Ishikawa (cell line): Measurements from ENCODE around the gene DBT.

Experiments used
- CEBPB ChIP-seq: IDR thresholded peaks from 2 replicates; pipeline ENCODE4 v1.6.1; 2012
- CREB1 ChIP-seq: IDR thresholded peaks from 2 replicates; pipeline ENCODE4 v1.6.1; 2012; ENCODE audit warnings: low read depth
- EP300 ChIP-seq: IDR thresholded peaks from 2 replicates; pipeline ENCODE4 v1.6.1; 2012; ENCODE audit warnings: borderline replicate concordance
- RAD21 ChIP-seq: IDR thresholded peaks from 2 replicates; pipeline ENCODE4 v1.6.1; 2012; ENCODE audit warnings: low read depth

GRCh38 chr1:100217834-100218233 is 31.8 kb downstream of the DBT start:
- TF ChIP-seq RAD21 (no peak), CEBPB (no peak), EP300 (no peak), CREB1 (no peak)
